ENCODE measurements around the gene RAPGEF1. TPM values are rescaled to one million over a fixed set of nuclear protein-coding genes. Genes with fewer than 3 reads are reported as not detected.

RAPGEF1 gene
- total and polyA plus RNA-seq, 3 donors from 2014 or later: 36.1 to 56.9 (median 55.8) TPM

- no peak for DNase-seq
- Histone ChIP-seq H3K27me3 (no peaks in the 10 kb centered on the region), H3K36me3 (ENCODE audit: low read depth, missing control alignments) (no peaks in the 10 kb centered on the region), H3K9me3 (no peaks in the 10 kb centered on the region), H3K27ac (no peak overlapping the region), H3K4me1 (peaks cover 9% of the 10 kb centered on the region), H3K4me3 (no peak overlapping the region)
- TF ChIP-seq POLR2A (IDR thresholded peaks at IDR 0.05): no peak
- no peak for TF ChIP-seq CTCF (IDR thresholded peaks at IDR 0.05)
- 94% methylated on average over 21 to 23 of the region's 23 CpGs for WGBS, 2 donors
- intact Hi-C loops (cut with DNase I; ENCODE audit: low total_unique reads): no loop called here
These were observed 163.7 kb downstream of the RAPGEF1 start for GRCh38 chr9:131575946-131576853.

GRCh38 chr9:131574730-131575640, 164.9 kb downstream of the RAPGEF1 start:
- Histone ChIP-seq H3K4me1 (peaks cover 9% of the 10 kb centered on the region), H3K36me3 (ENCODE audit: low read depth, missing control alignments) (no peaks in the 10 kb centered on the region), H3K4me3 (no peak overlapping the region), H3K27ac (no peak overlapping the region), H3K27me3 (no peaks in the 10 kb centered on the region), H3K9me3 (no peaks in the 10 kb centered on the region)
- 85 to 90% methylated on average over 2 to 17 of the region's 17 CpGs for WGBS, 2 donors
- intact Hi-C loops (cut with DNase I; ENCODE audit: low total_unique reads): no loop called here
- no peak for DNase-seq
- TF ChIP-seq POLR2A (IDR thresholded peaks at IDR 0.05) (no peak), CTCF (IDR thresholded peaks at IDR 0.05) (no peak)

- H3K27ac ChIP-seq: no peak overlapping the region
- H3K27me3 ChIP-seq: no peaks in the 10 kb centered on the region
- no peaks in the 10 kb centered on the region for H3K36me3 ChIP-seq (ENCODE audit: low read depth, missing control alignments)
- intact Hi-C loops (cut with DNase I; ENCODE audit: low total_unique reads): no loop called here
- H3K9me3 ChIP-seq: no peaks in the 10 kb centered on the region
- 94 to 98% methylated on average over 6 to 8 of the region's 8 CpGs for WGBS, 2 donors
- DNase-seq: no peak
- no peak overlapping the region for H3K4me3 ChIP-seq
- TF ChIP-seq POLR2A (IDR thresholded peaks at IDR 0.05): no peak
- no peak for TF ChIP-seq CTCF (IDR thresholded peaks at IDR 0.05)
- no peaks in the 10 kb centered on the region for H3K4me1 ChIP-seq
These were observed 172.0 kb downstream of the RAPGEF1 start for GRCh38 chr9:131567910-131568309.

- intact Hi-C loops (cut with DNase I; ENCODE audit: low total_unique reads): no loop called here
- no peak for DNase-seq
- Histone ChIP-seq H3K27ac (no peak overlapping the region), H3K36me3 (ENCODE audit: low read depth, missing control alignments) (no peaks in the 10 kb centered on the region), H3K4me3 (no peak overlapping the region), H3K27me3 (no peaks in the 10 kb centered on the region), H3K9me3 (no peaks in the 10 kb centered on the region), H3K4me1 (no peaks in the 10 kb centered on the region)
- WGBS, 2 donors: 92 to 93% methylated on average over 3 of the region's 3 CpGs
- TF ChIP-seq POLR2A (IDR thresholded peaks at IDR 0.05): no peak
- no peak for TF ChIP-seq CTCF (IDR thresholded peaks at IDR 0.05)
These were observed 173.7 kb downstream of the RAPGEF1 start for GRCh38 chr9:131566158-131566557.

Data from testis (tissue), 3 donors.